ENCODE measurements around the gene PTPRN. TPM values are rescaled to one million over a fixed set of nuclear protein-coding genes. Genes with fewer than 3 reads are reported as not detected.

PTPRN gene
- total and polyA plus RNA-seq, 2 experiments from 2014 or later = 5.1 to 22.1 TPM

DNA sequence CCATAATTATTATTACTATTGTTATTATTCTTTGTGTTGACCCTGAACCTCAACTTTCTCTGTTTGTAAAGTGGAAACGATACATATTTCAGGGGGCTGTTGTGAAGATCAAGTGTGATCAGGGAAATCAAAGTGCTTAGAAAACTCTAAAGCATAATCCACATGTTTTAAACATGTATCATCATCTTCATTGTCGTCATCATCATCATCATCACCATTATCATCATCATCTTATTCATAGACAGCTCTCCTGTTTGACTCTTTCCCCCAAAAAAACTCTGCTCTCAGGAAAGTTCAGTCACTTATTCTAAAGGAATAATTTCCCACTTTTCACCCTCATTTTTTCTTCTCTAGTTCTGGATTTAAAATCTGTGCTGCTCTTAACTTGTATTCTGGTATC lies 5.0 kb downstream of the PTPRN start:
- H3K79me2 ChIP-seq (replicated peaks; ENCODE audit: insufficient read depth) = no peaks in the 10 kb centered on the region
- H3K9me3 Mint-ChIP-seq = no peaks in the 10 kb centered on the region; the same call in 2 of the 3 replicates
- peaks cover 12% of the 10 kb centered on the region for H4K20me1 ChIP-seq (replicated peaks; ENCODE audit: insufficient read depth)
- peaks cover 4% of the 10 kb centered on the region; the same call in 1 of the 2 replicates for H3F3A ChIP-seq (replicated peaks; ENCODE audit: low read depth)
- H3K36me3 Mint-ChIP-seq (ENCODE audit: low read depth) = no peaks in the 10 kb centered on the region
- peaks cover 14% of the 10 kb centered on the region for H3K4me1 Mint-ChIP-seq
- no peak overlapping the region for H2AFZ ChIP-seq
- H3K27me3 Mint-ChIP-seq (ENCODE audit: insufficient read depth, low read depth, poor library complexity) = peaks cover 13% of the 10 kb centered on the region
- H3K36me3 ChIP-seq (ENCODE audit: insufficient read depth) = no peaks in the 10 kb centered on the region
- H3K4me2 ChIP-seq = no peak overlapping the region
- no peak overlapping the region for H3K27ac Mint-ChIP-seq
- peaks cover 16% of the 10 kb centered on the region for H3K27me3 ChIP-seq (ENCODE audit: insufficient read depth)
- peaks cover 8% of the 10 kb centered on the region for H3K4me1 ChIP-seq (ENCODE audit: insufficient read depth)
- H3K27ac ChIP-seq (ENCODE audit: low read depth) = no peak overlapping the region
- no peak for ATAC-seq
- H3K4me3 Mint-ChIP-seq = no peak overlapping the region
- DNase-seq (ENCODE audit: low spot score) = no peak
- TF ChIP-seq EZH2 (IDR thresholded peaks at IDR 0.05; ENCODE audit: low read depth, unreplicated experiment) (no peak), POLR2AphosphoS5 (IDR thresholded peaks at IDR 0.05; ENCODE audit: low read depth) (no peak), ZNF114 (CRISPR knock-in tag; IDR thresholded peaks at IDR 0.05) (no peak), STAT1 (IDR thresholded peaks at IDR 0.05; ENCODE audit: unreplicated experiment) (no peak), EZH2phosphoT487 (IDR thresholded peaks at IDR 0.05; ENCODE audit: unreplicated experiment) (no peak), CREB1 (CRISPR knock-in tag; IDR thresholded peaks at IDR 0.05; ENCODE audit: low read depth) (no peak)
- TF ChIP-seq, protein P1, sequence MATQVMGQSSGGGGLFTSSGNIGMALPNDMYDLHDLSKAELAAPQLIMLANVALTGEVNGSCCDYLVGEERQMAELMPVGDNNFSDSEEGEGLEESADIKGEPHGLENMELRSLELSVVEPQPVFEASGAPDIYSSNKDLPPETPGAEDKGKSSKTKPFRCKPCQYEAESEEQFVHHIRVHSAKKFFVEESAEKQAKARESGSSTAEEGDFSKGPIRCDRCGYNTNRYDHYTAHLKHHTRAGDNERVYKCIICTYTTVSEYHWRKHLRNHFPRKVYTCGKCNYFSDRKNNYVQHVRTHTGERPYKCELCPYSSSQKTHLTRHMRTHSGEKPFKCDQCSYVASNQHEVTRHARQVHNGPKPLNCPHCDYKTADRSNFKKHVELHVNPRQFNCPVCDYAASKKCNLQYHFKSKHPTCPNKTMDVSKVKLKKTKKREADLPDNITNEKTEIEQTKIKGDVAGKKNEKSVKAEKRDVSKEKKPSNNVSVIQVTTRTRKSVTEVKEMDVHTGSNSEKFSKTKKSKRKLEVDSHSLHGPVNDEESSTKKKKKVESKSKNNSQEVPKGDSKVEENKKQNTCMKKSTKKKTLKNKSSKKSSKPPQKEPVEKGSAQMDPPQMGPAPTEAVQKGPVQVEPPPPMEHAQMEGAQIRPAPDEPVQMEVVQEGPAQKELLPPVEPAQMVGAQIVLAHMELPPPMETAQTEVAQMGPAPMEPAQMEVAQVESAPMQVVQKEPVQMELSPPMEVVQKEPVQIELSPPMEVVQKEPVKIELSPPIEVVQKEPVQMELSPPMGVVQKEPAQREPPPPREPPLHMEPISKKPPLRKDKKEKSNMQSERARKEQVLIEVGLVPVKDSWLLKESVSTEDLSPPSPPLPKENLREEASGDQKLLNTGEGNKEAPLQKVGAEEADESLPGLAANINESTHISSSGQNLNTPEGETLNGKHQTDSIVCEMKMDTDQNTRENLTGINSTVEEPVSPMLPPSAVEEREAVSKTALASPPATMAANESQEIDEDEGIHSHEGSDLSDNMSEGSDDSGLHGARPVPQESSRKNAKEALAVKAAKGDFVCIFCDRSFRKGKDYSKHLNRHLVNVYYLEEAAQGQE (IDR thresholded peaks at IDR 0.05; ENCODE audit: unreplicated experiment) = no peak
- TF ChIP-seq, protein P2, sequence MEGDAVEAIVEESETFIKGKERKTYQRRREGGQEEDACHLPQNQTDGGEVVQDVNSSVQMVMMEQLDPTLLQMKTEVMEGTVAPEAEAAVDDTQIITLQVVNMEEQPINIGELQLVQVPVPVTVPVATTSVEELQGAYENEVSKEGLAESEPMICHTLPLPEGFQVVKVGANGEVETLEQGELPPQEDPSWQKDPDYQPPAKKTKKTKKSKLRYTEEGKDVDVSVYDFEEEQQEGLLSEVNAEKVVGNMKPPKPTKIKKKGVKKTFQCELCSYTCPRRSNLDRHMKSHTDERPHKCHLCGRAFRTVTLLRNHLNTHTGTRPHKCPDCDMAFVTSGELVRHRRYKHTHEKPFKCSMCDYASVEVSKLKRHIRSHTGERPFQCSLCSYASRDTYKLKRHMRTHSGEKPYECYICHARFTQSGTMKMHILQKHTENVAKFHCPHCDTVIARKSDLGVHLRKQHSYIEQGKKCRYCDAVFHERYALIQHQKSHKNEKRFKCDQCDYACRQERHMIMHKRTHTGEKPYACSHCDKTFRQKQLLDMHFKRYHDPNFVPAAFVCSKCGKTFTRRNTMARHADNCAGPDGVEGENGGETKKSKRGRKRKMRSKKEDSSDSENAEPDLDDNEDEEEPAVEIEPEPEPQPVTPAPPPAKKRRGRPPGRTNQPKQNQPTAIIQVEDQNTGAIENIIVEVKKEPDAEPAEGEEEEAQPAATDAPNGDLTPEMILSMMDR (conservative IDR thresholded peaks at IDR 0.05; ENCODE audit: low read depth in 2 of 2) = no peak
- no peaks in the 10 kb centered on the region for H3K9me2 ChIP-seq (ENCODE audit: insufficient read depth)
- H3K4me3 ChIP-seq = no peak overlapping the region

DNA sequence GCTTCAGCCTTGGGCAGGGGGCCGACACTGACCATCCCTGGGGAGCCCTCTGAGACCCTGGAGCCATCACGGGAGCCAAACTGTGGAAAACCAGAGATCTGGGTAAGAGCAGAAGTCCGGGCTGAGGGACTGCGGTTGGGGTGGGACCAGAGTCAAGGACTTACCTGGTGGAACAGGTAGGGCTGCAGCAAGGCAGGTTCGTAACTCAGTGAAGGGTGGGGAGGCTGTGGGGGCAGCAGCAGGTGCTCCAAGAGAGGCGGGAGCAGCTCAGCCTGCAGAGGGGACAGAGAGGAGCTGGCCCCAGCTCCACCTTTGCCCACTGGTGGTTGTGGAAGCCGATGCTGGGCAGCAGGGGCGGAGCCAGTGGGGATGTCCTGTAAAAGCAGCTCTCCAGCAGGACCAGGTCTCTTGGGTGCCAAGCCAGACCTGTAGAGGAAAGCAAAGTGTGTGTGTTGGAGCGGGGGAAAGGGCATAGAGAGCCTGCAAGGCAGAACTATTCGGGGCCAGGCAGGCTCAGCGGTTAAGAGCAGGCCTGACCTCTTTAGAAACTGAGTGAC lies 6.7 kb downstream of the PTPRN start:
- no peaks in the 10 kb centered on the region for H3K36me3 ChIP-seq (ENCODE audit: insufficient read depth)
- no peaks in the 10 kb centered on the region for H3K9me2 ChIP-seq (ENCODE audit: insufficient read depth)
- no peak overlapping the region for H3K4me3 ChIP-seq
- H3K27ac ChIP-seq (ENCODE audit: low read depth) = no peak overlapping the region
- H3K27me3 ChIP-seq (ENCODE audit: insufficient read depth) = peaks cover 10% of the 10 kb centered on the region
- no peaks in the 10 kb centered on the region for H3K79me2 ChIP-seq (replicated peaks; ENCODE audit: insufficient read depth)
- Mint-ChIP-seq H3K4me1 (peaks cover 9% of the 10 kb centered on the region), H3K9me3 (no peaks in the 10 kb centered on the region), H3K27ac (no peak overlapping the region), H3K4me3 (no peak overlapping the region), H3K36me3 (ENCODE audit: low read depth) (no peaks in the 10 kb centered on the region), H3K27me3 (ENCODE audit: insufficient read depth, low read depth, poor library complexity) (peaks cover 15% of the 10 kb centered on the region)
- DNase-seq (ENCODE audit: low spot score) (no peak), ATAC-seq (no peak)
- peaks cover 7% of the 10 kb centered on the region for H3K4me1 ChIP-seq (ENCODE audit: insufficient read depth)
- peaks cover 7% of the 10 kb centered on the region for H4K20me1 ChIP-seq (replicated peaks; ENCODE audit: insufficient read depth)
- no peak overlapping the region for H2AFZ ChIP-seq
- H3F3A ChIP-seq (replicated peaks; ENCODE audit: low read depth) = no peaks in the 10 kb centered on the region
- no peak overlapping the region for H3K4me2 ChIP-seq
- no peak for TF ChIP-seq JUNB (IDR thresholded peaks at IDR 0.05; ENCODE audit: unreplicated experiment)
- TF ChIP-seq, protein P3, sequence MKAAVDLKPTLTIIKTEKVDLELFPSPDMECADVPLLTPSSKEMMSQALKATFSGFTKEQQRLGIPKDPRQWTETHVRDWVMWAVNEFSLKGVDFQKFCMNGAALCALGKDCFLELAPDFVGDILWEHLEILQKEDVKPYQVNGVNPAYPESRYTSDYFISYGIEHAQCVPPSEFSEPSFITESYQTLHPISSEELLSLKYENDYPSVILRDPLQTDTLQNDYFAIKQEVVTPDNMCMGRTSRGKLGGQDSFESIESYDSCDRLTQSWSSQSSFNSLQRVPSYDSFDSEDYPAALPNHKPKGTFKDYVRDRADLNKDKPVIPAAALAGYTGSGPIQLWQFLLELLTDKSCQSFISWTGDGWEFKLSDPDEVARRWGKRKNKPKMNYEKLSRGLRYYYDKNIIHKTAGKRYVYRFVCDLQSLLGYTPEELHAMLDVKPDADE (IDR thresholded peaks at IDR 0.05) = no peak
- TF ChIP-seq, protein P1 (IDR thresholded peaks at IDR 0.05; ENCODE audit: unreplicated experiment) = no peak
- no peak for TF ChIP-seq EZH2phosphoT487 (IDR thresholded peaks at IDR 0.05; ENCODE audit: unreplicated experiment)
- TF ChIP-seq ZNF331 (CRISPR knock-in tag; IDR thresholded peaks at IDR 0.05; ENCODE audit: low read depth) = no peak
- TF ChIP-seq POLR2AphosphoS5 (IDR thresholded peaks at IDR 0.05; ENCODE audit: low read depth) = no peak
- TF ChIP-seq ZNF114 (CRISPR knock-in tag; IDR thresholded peaks at IDR 0.05) = no peak
- TF ChIP-seq STAT1 (IDR thresholded peaks at IDR 0.05; ENCODE audit: unreplicated experiment) = no peak
- no peak for TF ChIP-seq NANOG (IDR thresholded peaks at IDR 0.05; ENCODE audit: borderline replicate concordance)
- no peak for TF ChIP-seq EZH2 (IDR thresholded peaks at IDR 0.05; ENCODE audit: low read depth, unreplicated experiment)
- TF ChIP-seq CREB1 (CRISPR knock-in tag; IDR thresholded peaks at IDR 0.05; ENCODE audit: low read depth) = no peak

Data from GM23338 (cell line).